ENCODE measurements around the gene FBXO27. TPM values are rescaled to one million over a fixed set of nuclear protein-coding genes. Genes with fewer than 3 reads are reported as not detected.

Gene FBXO27
- total RNA-seq, 1 experiment from 2014 or later, result 0.45 TPM

DNA sequence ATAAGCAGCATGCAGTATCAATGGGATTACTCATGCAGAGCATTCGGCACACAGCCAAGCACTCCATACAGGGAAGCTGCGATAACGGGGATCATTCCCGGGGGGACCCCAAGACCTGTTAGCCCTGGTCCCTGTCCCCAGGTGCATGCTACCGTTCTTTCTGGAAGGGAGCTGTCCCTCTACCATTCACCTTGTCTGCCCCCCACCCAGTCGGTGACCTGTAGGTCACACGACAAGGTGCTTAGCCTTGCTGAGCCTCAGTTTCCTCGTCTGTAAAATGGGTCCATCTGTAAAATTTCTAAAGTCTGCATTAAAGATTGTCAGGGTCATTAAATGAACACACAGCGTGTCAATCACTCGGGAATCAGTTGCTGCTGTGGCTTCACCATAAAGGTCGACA lies 45.0 kb upstream of the FBXO27 start:
- intact Hi-C loops (cut with micrococcal nuclease; ENCODE audit: unreplicated experiment), result no loop called here
- BruUV-seq (replicated peaks), result no TSS peak
- H3K27me3 ChIP-seq (replicated peaks; ENCODE audit: insufficient read depth, low read depth, low read length, poor library complexity), result peaks cover 10% of the 10 kb centered on the region
- no peak overlapping the region for H3K27ac ChIP-seq (ENCODE audit: low read depth, low read length, poor library complexity, severe bottlenecking)
- ChIA-PET CTCF (no interaction called here), POLR2A (ENCODE audit: low non-redundant PET) (no interaction called here)
- DNase-seq (ENCODE audit: low spot score), result no peak
- TF ChIP-seq EZH2 (IDR thresholded peaks at IDR 0.05; ENCODE audit: borderline replicate concordance, low read depth, low read length, poor library complexity, severe bottlenecking), result no peak
- TF ChIP-seq, protein P1, sequence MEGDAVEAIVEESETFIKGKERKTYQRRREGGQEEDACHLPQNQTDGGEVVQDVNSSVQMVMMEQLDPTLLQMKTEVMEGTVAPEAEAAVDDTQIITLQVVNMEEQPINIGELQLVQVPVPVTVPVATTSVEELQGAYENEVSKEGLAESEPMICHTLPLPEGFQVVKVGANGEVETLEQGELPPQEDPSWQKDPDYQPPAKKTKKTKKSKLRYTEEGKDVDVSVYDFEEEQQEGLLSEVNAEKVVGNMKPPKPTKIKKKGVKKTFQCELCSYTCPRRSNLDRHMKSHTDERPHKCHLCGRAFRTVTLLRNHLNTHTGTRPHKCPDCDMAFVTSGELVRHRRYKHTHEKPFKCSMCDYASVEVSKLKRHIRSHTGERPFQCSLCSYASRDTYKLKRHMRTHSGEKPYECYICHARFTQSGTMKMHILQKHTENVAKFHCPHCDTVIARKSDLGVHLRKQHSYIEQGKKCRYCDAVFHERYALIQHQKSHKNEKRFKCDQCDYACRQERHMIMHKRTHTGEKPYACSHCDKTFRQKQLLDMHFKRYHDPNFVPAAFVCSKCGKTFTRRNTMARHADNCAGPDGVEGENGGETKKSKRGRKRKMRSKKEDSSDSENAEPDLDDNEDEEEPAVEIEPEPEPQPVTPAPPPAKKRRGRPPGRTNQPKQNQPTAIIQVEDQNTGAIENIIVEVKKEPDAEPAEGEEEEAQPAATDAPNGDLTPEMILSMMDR (conservative IDR thresholded peaks at IDR 0.05; ENCODE audit: low read depth, low read length), result no peak
- H3K4me1 ChIP-seq (ENCODE audit: insufficient read depth, low read length, poor library complexity, severe bottlenecking), result no peaks in the 10 kb centered on the region
- H3K4me3 ChIP-seq (ENCODE audit: low read depth, low read length, poor library complexity, severe bottlenecking), result no peak overlapping the region
- H3K36me3 ChIP-seq (ENCODE audit: insufficient read depth, low read length, poor library complexity, severe bottlenecking), result no peaks in the 10 kb centered on the region
- H3K9me3 ChIP-seq (ENCODE audit: low read depth, low read length, poor library complexity, severe bottlenecking), result no peaks in the 10 kb centered on the region

DNA sequence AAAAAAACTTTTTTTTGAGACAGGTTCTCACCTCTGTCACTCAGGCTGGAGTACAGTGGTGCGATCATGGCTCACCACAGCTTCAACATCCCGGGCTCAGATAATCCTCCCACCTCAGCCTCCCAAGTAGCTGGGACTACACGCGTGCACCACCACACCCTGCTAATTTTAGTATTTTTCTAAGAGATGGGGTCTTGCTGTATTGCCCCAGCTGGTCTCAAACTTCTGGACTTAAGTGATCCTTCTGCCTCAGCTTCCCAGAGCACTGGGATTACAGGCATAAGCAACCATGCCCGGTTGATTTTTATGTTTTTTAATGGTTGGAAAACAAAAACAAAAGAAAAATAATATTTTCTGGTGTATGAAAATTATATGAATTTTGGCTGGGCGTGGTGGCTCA lies 42.6 kb upstream of the FBXO27 start:
- POLR2A ChIA-PET (ENCODE audit: low non-redundant PET), result no interaction called here
- DNase-seq (ENCODE audit: low spot score), result no peak
- no TSS peak for BruUV-seq (replicated peaks)
- Histone ChIP-seq H3K4me1 (ENCODE audit: insufficient read depth, low read length, poor library complexity, severe bottlenecking) (no peaks in the 10 kb centered on the region), H3K4me3 (ENCODE audit: low read depth, low read length, poor library complexity, severe bottlenecking) (no peak overlapping the region), H3K27me3 (replicated peaks; ENCODE audit: insufficient read depth, low read depth, low read length, poor library complexity) (peaks cover 7% of the 10 kb centered on the region), H3K27ac (ENCODE audit: low read depth, low read length, poor library complexity, severe bottlenecking) (no peak overlapping the region), H3K36me3 (ENCODE audit: insufficient read depth, low read length, poor library complexity, severe bottlenecking) (no peaks in the 10 kb centered on the region), H3K9me3 (ENCODE audit: low read depth, low read length, poor library complexity, severe bottlenecking) (no peaks in the 10 kb centered on the region)
- CTCF ChIA-PET, result interaction anchor here (0.7 kb wide), 1 partner anchor 672 kb away, joined by 8 read pairs; the partner anchor contains the start of gene FAM98C
- intact Hi-C loops (cut with micrococcal nuclease; ENCODE audit: unreplicated experiment), result no loop called here
- TF ChIP-seq, protein P1 (conservative IDR thresholded peaks at IDR 0.05; ENCODE audit: low read depth, low read length), result no peak
- TF ChIP-seq EZH2 (IDR thresholded peaks at IDR 0.05; ENCODE audit: borderline replicate concordance, low read depth, low read length, poor library complexity, severe bottlenecking), result no peak

DNA sequence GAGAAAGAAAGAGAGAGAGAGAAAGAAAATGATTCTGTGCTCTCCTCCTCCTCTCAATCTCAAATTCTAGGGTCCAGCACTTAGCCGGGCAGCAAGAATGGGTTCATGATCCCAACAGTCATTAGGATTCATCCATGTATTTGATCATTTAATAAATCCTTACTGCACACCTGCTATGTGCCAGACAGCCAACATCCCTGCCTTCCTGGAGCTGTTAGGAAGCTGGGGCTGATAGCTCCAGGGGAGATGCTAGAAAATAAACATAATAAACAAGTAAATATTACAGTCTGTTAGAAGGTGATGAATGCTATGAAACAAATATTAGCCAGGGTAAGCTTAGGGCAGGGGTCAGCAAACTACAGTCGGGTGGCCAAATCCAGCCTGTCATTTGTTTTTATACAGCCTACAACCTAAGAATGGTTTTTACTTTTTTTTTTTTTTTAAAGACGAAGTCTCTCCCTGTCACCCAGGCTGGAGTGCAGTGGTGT lies 41.9 kb upstream of the FBXO27 start:
- no peak overlapping the region for H3K27ac ChIP-seq (ENCODE audit: low read depth, low read length, poor library complexity, severe bottlenecking)
- POLR2A ChIA-PET (ENCODE audit: low non-redundant PET), result no interaction called here
- BruUV-seq (replicated peaks), result no TSS peak
- no peaks in the 10 kb centered on the region for H3K9me3 ChIP-seq (ENCODE audit: low read depth, low read length, poor library complexity, severe bottlenecking)
- intact Hi-C loops (cut with micrococcal nuclease; ENCODE audit: unreplicated experiment), result no loop called here
- no peak for TF ChIP-seq EZH2 (IDR thresholded peaks at IDR 0.05; ENCODE audit: borderline replicate concordance, low read depth, low read length, poor library complexity, severe bottlenecking)
- TF ChIP-seq, protein P1 (conservative IDR thresholded peaks at IDR 0.05; ENCODE audit: low read depth, low read length), result no peak
- H3K4me3 ChIP-seq (ENCODE audit: low read depth, low read length, poor library complexity, severe bottlenecking), result no peak overlapping the region
- DNase-seq (ENCODE audit: low spot score), result no peak
- no peaks in the 10 kb centered on the region for H3K36me3 ChIP-seq (ENCODE audit: insufficient read depth, low read length, poor library complexity, severe bottlenecking)
- no peaks in the 10 kb centered on the region for H3K4me1 ChIP-seq (ENCODE audit: insufficient read depth, low read length, poor library complexity, severe bottlenecking)
- CTCF ChIA-PET, result interaction anchor here (0.7 kb wide), 1 partner anchor 672 kb away, joined by 8 read pairs; the partner anchor contains the start of gene FAM98C
- H3K27me3 ChIP-seq (replicated peaks; ENCODE audit: insufficient read depth, low read depth, low read length, poor library complexity), result peaks cover 7% of the 10 kb centered on the region
